HG02571 (cell line): ENCODE results near the gene CDX1.

ENCODE experiments used
- ATAC-seq: cut with Tn5 transposase; IDR thresholded peaks from one replicate; pipeline ENCODE4 v1.9.1; 2021; ENCODE audit warnings: mild to moderate bottlenecking, moderate library complexity; ENCODE audit not compliant: unreplicated experiment

Gene CDX1

GRCh38 chr5:150161242-150162141 lies 5.1 kb upstream of the CDX1 start:
- ATAC-seq, result peak; percentile 63

GRCh38 chr5:150162142-150162513 lies 4.5 kb upstream of the CDX1 start:
- ATAC-seq, result no peak

- ATAC-seq, result no peak
These were observed 3.5 kb upstream of the CDX1 start for GRCh38 chr5:150163035-150163434.

- no peak for ATAC-seq
These were observed 3.0 kb upstream of the CDX1 start for GRCh38 chr5:150163547-150164059.

- ATAC-seq, result no peak
These were observed 2.2 kb upstream of the CDX1 start for GRCh38 chr5:150164211-150164980.

GRCh38 chr5:150166037-150166649 lies 435 bp upstream of the CDX1 start:
- no peak for ATAC-seq

- ATAC-seq, result no peak
These were observed 903 bp downstream of the CDX1 start for GRCh38 chr5:150167512-150167850.

- no peak for ATAC-seq
These were observed 1.3 kb downstream of the CDX1 start for GRCh38 chr5:150167908-150168307.

- ATAC-seq, result no peak
These were observed 2.3 kb downstream of the CDX1 start for GRCh38 chr5:150168864-150169263.

- ATAC-seq, result no peak
These were observed 5.6 kb downstream of the CDX1 start for GRCh38 chr5:150172145-150172544.

GRCh38 chr5:150172556-150172955 lies 6.0 kb downstream of the CDX1 start:
- ATAC-seq, result no peak

- no peak for ATAC-seq
These were observed 6.6 kb downstream of the CDX1 start for GRCh38 chr5:150173161-150173560.

- ATAC-seq, result no peak
These were observed 7.7 kb downstream of the CDX1 start for GRCh38 chr5:150174285-150174684.

- ATAC-seq, result no peak
These were observed 8.5 kb downstream of the CDX1 start for GRCh38 chr5:150175076-150175475.

- no peak for ATAC-seq
These were observed 9.0 kb downstream of the CDX1 start for GRCh38 chr5:150175536-150175935.

GRCh38 chr5:150176745-150177477 lies 10.3 kb downstream of the CDX1 start:
- ATAC-seq, result no peak

GRCh38 chr5:150177721-150178120 lies 11.1 kb downstream of the CDX1 start:
- no peak for ATAC-seq

GRCh38 chr5:150178262-150178661 lies 11.7 kb downstream of the CDX1 start:
- no peak for ATAC-seq

- ATAC-seq, result no peak
These were observed 12.5 kb downstream of the CDX1 start for GRCh38 chr5:150179019-150179620.

- no peak for ATAC-seq
These were observed 13.9 kb downstream of the CDX1 start for GRCh38 chr5:150180241-150181026.
